Measurements from ENCODE around the gene MPZL1.

The MPZL1 gene

DNA sequence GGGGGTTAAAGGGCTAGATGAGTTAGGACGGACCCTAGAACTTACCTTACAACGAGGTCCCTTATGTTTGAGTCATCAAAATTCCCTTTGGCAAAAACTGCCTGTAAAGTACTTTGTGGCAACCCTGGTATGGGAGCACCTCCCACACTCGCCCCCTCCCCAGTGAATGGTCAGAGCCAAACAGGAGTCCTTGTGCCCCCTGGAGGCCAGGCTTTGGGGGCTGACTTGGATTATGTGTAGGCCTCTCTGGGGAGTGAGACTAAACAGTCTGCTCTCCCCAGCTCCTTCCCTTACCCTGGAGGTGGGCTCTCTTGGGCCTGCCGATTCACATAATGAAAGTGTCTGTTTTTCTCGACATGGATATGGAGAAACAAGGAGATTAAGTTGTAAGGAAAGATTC, 110.9 kb downstream of the MPZL1 start:
- no peak for DNase-seq
- peaks cover 8% of the 10 kb centered on the region for H3K27me3 Mint-ChIP-seq (ENCODE audit: low read depth, poor library complexity)
- H3K9me3 Mint-ChIP-seq, result no peaks in the 10 kb centered on the region
- H3K4me3 Mint-ChIP-seq, result no peak overlapping the region
- no peak overlapping the region for H3K27ac Mint-ChIP-seq
- TF ChIP-seq, protein P1, sequence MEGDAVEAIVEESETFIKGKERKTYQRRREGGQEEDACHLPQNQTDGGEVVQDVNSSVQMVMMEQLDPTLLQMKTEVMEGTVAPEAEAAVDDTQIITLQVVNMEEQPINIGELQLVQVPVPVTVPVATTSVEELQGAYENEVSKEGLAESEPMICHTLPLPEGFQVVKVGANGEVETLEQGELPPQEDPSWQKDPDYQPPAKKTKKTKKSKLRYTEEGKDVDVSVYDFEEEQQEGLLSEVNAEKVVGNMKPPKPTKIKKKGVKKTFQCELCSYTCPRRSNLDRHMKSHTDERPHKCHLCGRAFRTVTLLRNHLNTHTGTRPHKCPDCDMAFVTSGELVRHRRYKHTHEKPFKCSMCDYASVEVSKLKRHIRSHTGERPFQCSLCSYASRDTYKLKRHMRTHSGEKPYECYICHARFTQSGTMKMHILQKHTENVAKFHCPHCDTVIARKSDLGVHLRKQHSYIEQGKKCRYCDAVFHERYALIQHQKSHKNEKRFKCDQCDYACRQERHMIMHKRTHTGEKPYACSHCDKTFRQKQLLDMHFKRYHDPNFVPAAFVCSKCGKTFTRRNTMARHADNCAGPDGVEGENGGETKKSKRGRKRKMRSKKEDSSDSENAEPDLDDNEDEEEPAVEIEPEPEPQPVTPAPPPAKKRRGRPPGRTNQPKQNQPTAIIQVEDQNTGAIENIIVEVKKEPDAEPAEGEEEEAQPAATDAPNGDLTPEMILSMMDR (IDR thresholded peaks at IDR 0.05), result no peak
- no peaks in the 10 kb centered on the region for H3K36me3 Mint-ChIP-seq (ENCODE audit: low read depth)
- no peaks in the 10 kb centered on the region for H3K4me1 Mint-ChIP-seq

- Mint-ChIP-seq H3K4me1 (no peaks in the 10 kb centered on the region), H3K36me3 (ENCODE audit: low read depth) (no peaks in the 10 kb centered on the region), H3K4me3 (no peak overlapping the region)
These were observed 112.1 kb downstream of the MPZL1 start for GRCh38 chr1:167833904-167834303.

DNA sequence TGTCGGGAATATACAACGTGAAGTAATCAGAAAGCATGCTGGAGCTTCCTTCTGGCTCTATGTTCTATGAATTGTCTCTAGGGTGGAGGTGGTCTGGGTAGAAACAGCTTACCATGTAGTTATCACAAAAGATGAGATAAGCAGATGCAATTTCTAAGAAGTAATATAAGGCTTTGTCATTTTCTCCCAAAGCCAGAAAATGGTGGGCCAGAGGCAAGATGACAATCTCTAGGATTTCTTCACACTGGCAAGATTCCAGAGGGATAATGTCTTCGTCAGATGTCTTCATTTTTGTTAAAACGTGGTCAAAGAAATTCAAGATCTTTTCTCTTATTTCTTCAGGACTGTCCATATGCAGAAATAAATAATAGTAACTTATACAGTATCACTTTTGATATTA, 114.4 kb downstream of the MPZL1 start:
- no peak for DNase-seq
- no peaks in the 10 kb centered on the region for H3K9me3 Mint-ChIP-seq
- TF ChIP-seq, protein P1 (IDR thresholded peaks at IDR 0.05), result no peak
- peaks cover 5% of the 10 kb centered on the region for H3K27me3 Mint-ChIP-seq (ENCODE audit: low read depth, poor library complexity)
- H3K4me1 Mint-ChIP-seq, result no peaks in the 10 kb centered on the region
- H3K4me3 Mint-ChIP-seq, result no peak overlapping the region
- no peaks in the 10 kb centered on the region for H3K36me3 Mint-ChIP-seq (ENCODE audit: low read depth)
- no peak overlapping the region for H3K27ac Mint-ChIP-seq

More at GRCh38 chr1:167833904-167834303, 112.1 kb downstream of the MPZL1 start:
- peaks cover 8% of the 10 kb centered on the region for H3K27me3 Mint-ChIP-seq (ENCODE audit: low read depth, poor library complexity)
- DNase-seq, result no peak
- no peaks in the 10 kb centered on the region for H3K9me3 Mint-ChIP-seq
- H3K27ac Mint-ChIP-seq, result no peak overlapping the region
- TF ChIP-seq, protein P1 (IDR thresholded peaks at IDR 0.05), result no peak

- TF ChIP-seq, protein P1 (IDR thresholded peaks at IDR 0.05), result no peak
- Mint-ChIP-seq H3K27ac (no peak overlapping the region), H3K27me3 (ENCODE audit: low read depth, poor library complexity) (peaks cover 5% of the 10 kb centered on the region), H3K9me3 (no peaks in the 10 kb centered on the region), H3K36me3 (ENCODE audit: low read depth) (no peaks in the 10 kb centered on the region), H3K4me1 (no peaks in the 10 kb centered on the region), H3K4me3 (no peak overlapping the region)
- no peak for DNase-seq
These were observed 115.5 kb downstream of the MPZL1 start for GRCh38 chr1:167837326-167837725.

GRCh38 chr1:167839009-167839408, 117.2 kb downstream of the MPZL1 start:
- no peak overlapping the region for H3K4me3 Mint-ChIP-seq
- peaks cover 5% of the 10 kb centered on the region for H3K27me3 Mint-ChIP-seq (ENCODE audit: low read depth, poor library complexity)
- H3K36me3 Mint-ChIP-seq (ENCODE audit: low read depth), result no peaks in the 10 kb centered on the region
- no peak for DNase-seq
- H3K9me3 Mint-ChIP-seq, result no peaks in the 10 kb centered on the region
- H3K4me1 Mint-ChIP-seq, result no peaks in the 10 kb centered on the region
- no peak overlapping the region for H3K27ac Mint-ChIP-seq
- TF ChIP-seq, protein P1 (IDR thresholded peaks at IDR 0.05), result no peak
